ENCODE measurements around the gene TOR1AIP1. TPM values are rescaled to one million over a fixed set of nuclear protein-coding genes. Genes with fewer than 3 reads are reported as not detected.
"Not testable (repeated sequence)": the region's sequence is repeated elsewhere in the genome, so short reads cannot be mapped to it uniquely, and the experiment has no call there.

TOR1AIP1 gene
- 27.1 TPM for total RNA-seq

GRCh38 chr1:179882253-179883039 is at the start of gene TOR1AIP1:
Gene TOR1AIP1 (plus strand): TSS chr1:179882285. CDS start chr1:179882503, 218 bp downstream.
- peak; percentile 94 for ATAC-seq

- not testable (repeated sequence) for ATAC-seq
Measured at GRCh38 chr1:179836686-179837445, 45.2 kb upstream of the TOR1AIP1 start.

GRCh38 chr1:179840107-179840506 is 42.0 kb upstream of the TOR1AIP1 start:
- no peak for ATAC-seq

- no peak for ATAC-seq
Measured at GRCh38 chr1:179848233-179848632, 33.9 kb upstream of the TOR1AIP1 start.

GRCh38 chr1:179853102-179853501 is 29.0 kb upstream of the TOR1AIP1 start:
- ATAC-seq = no peak

- not testable (repeated sequence) for ATAC-seq
Measured at GRCh38 chr1:179855831-179856230, 26.3 kb upstream of the TOR1AIP1 start.

- ATAC-seq = no peak
Measured at GRCh38 chr1:179856296-179856695, 25.8 kb upstream of the TOR1AIP1 start.

- ATAC-seq = no peak
Measured at GRCh38 chr1:179857009-179857408, 25.1 kb upstream of the TOR1AIP1 start.

- ATAC-seq = no peak
Measured at GRCh38 chr1:179860652-179861051, 21.4 kb upstream of the TOR1AIP1 start.

GRCh38 chr1:179865377-179865776 is 16.7 kb upstream of the TOR1AIP1 start:
- no peak for ATAC-seq

GRCh38 chr1:179866616-179867015 is 15.5 kb upstream of the TOR1AIP1 start:
- no peak for ATAC-seq

- peak; percentile 56 for ATAC-seq
Measured at GRCh38 chr1:179867493-179868330, 14.4 kb upstream of the TOR1AIP1 start.

GRCh38 chr1:179870870-179871269 is 11.2 kb upstream of the TOR1AIP1 start:
- no peak for ATAC-seq

- no peak for ATAC-seq
Measured at GRCh38 chr1:179871940-179872339, 10.1 kb upstream of the TOR1AIP1 start.

GRCh38 chr1:179872558-179872957 is 9.5 kb upstream of the TOR1AIP1 start:
- no peak for ATAC-seq

GRCh38 chr1:179873438-179873851 is 8.6 kb upstream of the TOR1AIP1 start:
- no peak for ATAC-seq

- no peak for ATAC-seq
Measured at GRCh38 chr1:179875596-179876299, 6.3 kb upstream of the TOR1AIP1 start.

- peak; percentile 49 for ATAC-seq
Measured at GRCh38 chr1:179876300-179876715, 5.8 kb upstream of the TOR1AIP1 start.

GRCh38 chr1:179877586-179878265 is 4.4 kb upstream of the TOR1AIP1 start, which contains the start of gene TOR1AIP2:
Gene TOR1AIP2 (minus strand): TSS chr1:179877803. CDS start chr1:179852665, 25,138 bp downstream.
- ATAC-seq = peak; percentile 80

GRCh38 chr1:179879797-179880196 is 2.3 kb upstream of the TOR1AIP1 start:
- no peak for ATAC-seq

GRCh38 chr1:179881642-179882252 is 338 bp upstream of the TOR1AIP1 start:
- ATAC-seq = no peak
